ENCODE results near the gene TRIML1. TPM values are rescaled to one million over a fixed set of nuclear protein-coding genes. Genes with fewer than 3 reads are reported as not detected.

The TRIML1 gene
- total RNA-seq (2014; rRNA removed), result not detected in 2 replicates
- not detected for Bru-seq, nascent RNA
- BruChase-seq, experiment 1, labeled RNA remaining after a 6-hour chase, result not detected
- BruChase-seq, experiment 2, labeled RNA remaining after a 2-hour chase, result not detected
- long read RNA-seq, result 0 reads

GRCh38 chr4:188139141-188139540 is at the start of gene TRIML1:
TSS of gene TRIML1 (plus strand) at chr4:188139441. CDS start at chr4:188139559, 118 bp downstream.
- no peaks in the 10 kb centered on the region for H3K9me3 ChIP-seq (ENCODE audit: low read length)
- H3K9me2 ChIP-seq (replicated peaks; ENCODE audit: low read length), result no peaks in the 10 kb centered on the region
- H3F3A ChIP-seq (ENCODE audit: low read length, unreplicated experiment), result no peaks in the 10 kb centered on the region
- H4K20me1 ChIP-seq (ENCODE audit: low read length), result no peaks in the 10 kb centered on the region
- H3K4me3 ChIP-seq (ENCODE audit: low read length), result no peak within 1 kb of the TSS
- ATAC-seq, result no peak
- no peak within 1 kb of the TSS for H3K9ac ChIP-seq (ENCODE audit: low read length)
- no peaks in the 10 kb centered on the region for H3K27me3 ChIP-seq (ENCODE audit: low read length)
- H3K4me2 ChIP-seq (ENCODE audit: low read length), result no peak within 1 kb of the TSS
- no TSS peak for BruUV-seq (replicated peaks)
- H3K27ac ChIP-seq (ENCODE audit: low read length), result no peak within 1 kb of the TSS
- no peaks in the 10 kb centered on the region for H3K36me3 ChIP-seq (ENCODE audit: low read depth, low read length)
- no peaks in the 10 kb centered on the region for H3K79me2 ChIP-seq (ENCODE audit: low read length)
- POLR2A ChIA-PET (ENCODE audit: unreplicated experiment), result no interaction called here
- H2AFZ ChIP-seq (ENCODE audit: low read length), result no peak within 1 kb of the TSS
- TF ChIP-seq CTCF (conservative IDR thresholded peaks at IDR 0.05; ENCODE audit: low read depth, low read length) (no peak), EZH2 (IDR thresholded peaks at IDR 0.05; ENCODE audit: low read length, unreplicated experiment) (no peak), EZH2phosphoT487 (IDR thresholded peaks at IDR 0.05; ENCODE audit: borderline replicate concordance, low read length) (no peak)
- intact Hi-C loops (cut with micrococcal nuclease), result no loop called here
- DNase-seq, result no peak
- CTCF ChIA-PET, result no interaction called here
- H3K4me1 ChIP-seq (ENCODE audit: insufficient read depth, low read length), result no peaks in the 10 kb centered on the region

- POLR2A ChIA-PET (ENCODE audit: unreplicated experiment), result no interaction called here
- no TSS peak for BruUV-seq (replicated peaks)
- no peak overlapping the region for H3K4me2 ChIP-seq (ENCODE audit: low read length)
- no peaks in the 10 kb centered on the region for H3K9me3 ChIP-seq (ENCODE audit: low read length)
- H3K4me3 ChIP-seq (ENCODE audit: low read length), result no peak overlapping the region
- no peaks in the 10 kb centered on the region for H3K9me2 ChIP-seq (replicated peaks; ENCODE audit: low read length)
- CTCF ChIA-PET, result no interaction called here
- no peaks in the 10 kb centered on the region for H4K20me1 ChIP-seq (ENCODE audit: low read length)
- DNase-seq, result peak; percentile 8
- no peak for TF ChIP-seq EZH2 (IDR thresholded peaks at IDR 0.05; ENCODE audit: low read length, unreplicated experiment)
- TF ChIP-seq EZH2phosphoT487 (IDR thresholded peaks at IDR 0.05; ENCODE audit: borderline replicate concordance, low read length), result no peak
- no peak for TF ChIP-seq CTCF (conservative IDR thresholded peaks at IDR 0.05; ENCODE audit: low read depth, low read length)
- intact Hi-C loops (cut with micrococcal nuclease), result no loop called here
- no peak overlapping the region for H3K27ac ChIP-seq (ENCODE audit: low read length)
- H3F3A ChIP-seq (ENCODE audit: low read length, unreplicated experiment), result no peaks in the 10 kb centered on the region
- H3K79me2 ChIP-seq (ENCODE audit: low read length), result no peaks in the 10 kb centered on the region
- H3K4me1 ChIP-seq (ENCODE audit: insufficient read depth, low read length), result no peaks in the 10 kb centered on the region
- no peak overlapping the region for H2AFZ ChIP-seq (ENCODE audit: low read length)
- no peak overlapping the region for H3K9ac ChIP-seq (ENCODE audit: low read length)
- ATAC-seq, result no peak
- no peaks in the 10 kb centered on the region for H3K27me3 ChIP-seq (ENCODE audit: low read length)
- H3K36me3 ChIP-seq (ENCODE audit: low read depth, low read length), result no peaks in the 10 kb centered on the region
Measured at GRCh38 chr4:188092824-188093223, 46.4 kb upstream of the TRIML1 start.

GRCh38 chr4:188106454-188106853 is 32.8 kb upstream of the TRIML1 start:
- intact Hi-C loops (cut with micrococcal nuclease), result no loop called here
- no peak overlapping the region for H3K4me3 ChIP-seq (ENCODE audit: low read length)
- no peak overlapping the region for H3K4me2 ChIP-seq (ENCODE audit: low read length)
- no TSS peak for BruUV-seq (replicated peaks)
- no peaks in the 10 kb centered on the region for H3K36me3 ChIP-seq (ENCODE audit: low read depth, low read length)
- H3K9me2 ChIP-seq (replicated peaks; ENCODE audit: low read length), result no peaks in the 10 kb centered on the region
- ATAC-seq (no peak), DNase-seq (no peak)
- H3K79me2 ChIP-seq (ENCODE audit: low read length), result no peaks in the 10 kb centered on the region
- H3K9ac ChIP-seq (ENCODE audit: low read length), result no peak overlapping the region
- no peaks in the 10 kb centered on the region for H3F3A ChIP-seq (ENCODE audit: low read length, unreplicated experiment)
- no peak overlapping the region for H3K27ac ChIP-seq (ENCODE audit: low read length)
- no peaks in the 10 kb centered on the region for H4K20me1 ChIP-seq (ENCODE audit: low read length)
- no peaks in the 10 kb centered on the region for H3K27me3 ChIP-seq (ENCODE audit: low read length)
- TF ChIP-seq EZH2phosphoT487 (IDR thresholded peaks at IDR 0.05; ENCODE audit: borderline replicate concordance, low read length) (no peak), EZH2 (IDR thresholded peaks at IDR 0.05; ENCODE audit: low read length, unreplicated experiment) (no peak), CTCF (conservative IDR thresholded peaks at IDR 0.05; ENCODE audit: low read depth, low read length) (no peak)
- H2AFZ ChIP-seq (ENCODE audit: low read length), result no peak overlapping the region
- ChIA-PET CTCF (no interaction called here), POLR2A (ENCODE audit: unreplicated experiment) (no interaction called here)
- no peaks in the 10 kb centered on the region for H3K4me1 ChIP-seq (ENCODE audit: insufficient read depth, low read length)
- H3K9me3 ChIP-seq (ENCODE audit: low read length), result no peaks in the 10 kb centered on the region
